NOMO-1 treated with DMSO at 0.1 percent for 48 hours (cell line): ENCODE results near the gene RPTOR.

Experiments used
- DNase-seq: peaks from one replicate; lab custom pipeline; 2025; ENCODE audit not compliant: unreplicated experiment; lab: John Stamatoyannopoulos, UW

The RPTOR gene

GRCh38 chr17:80709090-80709695 lies 164.6 kb downstream of the RPTOR start:
- no peak for DNase-seq

GRCh38 chr17:80710714-80711302 lies 166.2 kb downstream of the RPTOR start:
- DNase-seq = no peak

- no peak for DNase-seq
Measured at GRCh38 chr17:80712089-80712488, 167.5 kb downstream of the RPTOR start.

GRCh38 chr17:80712606-80713005 lies 168.0 kb downstream of the RPTOR start:
- DNase-seq = no peak

- DNase-seq = no peak
Measured at GRCh38 chr17:80716986-80717719, 172.5 kb downstream of the RPTOR start.

- no peak for DNase-seq
Measured at GRCh38 chr17:80717720-80718083, 173.1 kb downstream of the RPTOR start.

GRCh38 chr17:80718428-80718827 lies 173.8 kb downstream of the RPTOR start:
- no peak for DNase-seq

GRCh38 chr17:80719449-80719848 lies 174.8 kb downstream of the RPTOR start:
- DNase-seq = no peak

GRCh38 chr17:80720610-80721577 lies 176.3 kb downstream of the RPTOR start:
- no peak for DNase-seq

GRCh38 chr17:80722661-80723060 lies 178.0 kb downstream of the RPTOR start:
- no peak for DNase-seq

- no peak for DNase-seq
Measured at GRCh38 chr17:80724775-80725266, 180.2 kb downstream of the RPTOR start.

GRCh38 chr17:80725517-80725916 lies 180.9 kb downstream of the RPTOR start:
- DNase-seq = no peak

GRCh38 chr17:80726558-80727408 lies 182.1 kb downstream of the RPTOR start:
- DNase-seq = no peak

GRCh38 chr17:80727409-80727755 lies 182.7 kb downstream of the RPTOR start:
- DNase-seq = no peak

GRCh38 chr17:80729016-80729415 lies 184.4 kb downstream of the RPTOR start:
- DNase-seq = no peak

GRCh38 chr17:80729761-80730160 lies 185.1 kb downstream of the RPTOR start:
- DNase-seq = no peak

- DNase-seq = no peak
Measured at GRCh38 chr17:80730739-80731138, 186.1 kb downstream of the RPTOR start.

GRCh38 chr17:80731323-80731722 lies 186.7 kb downstream of the RPTOR start:
- DNase-seq = no peak

GRCh38 chr17:80732268-80732667 lies 187.6 kb downstream of the RPTOR start:
- DNase-seq = no peak
